Activated T-cell treated with anti-CD3 and anti-CD28 coated beads, Interleukin-2, amount 50 U/mL, for 1 hour (primary cell): ENCODE results near the gene TMC4.

Experiments used
- DNase-seq: peaks from one replicate; pipeline ENCODE4 v3.0.0-alpha.2; 2020

TMC4 gene

DNA sequence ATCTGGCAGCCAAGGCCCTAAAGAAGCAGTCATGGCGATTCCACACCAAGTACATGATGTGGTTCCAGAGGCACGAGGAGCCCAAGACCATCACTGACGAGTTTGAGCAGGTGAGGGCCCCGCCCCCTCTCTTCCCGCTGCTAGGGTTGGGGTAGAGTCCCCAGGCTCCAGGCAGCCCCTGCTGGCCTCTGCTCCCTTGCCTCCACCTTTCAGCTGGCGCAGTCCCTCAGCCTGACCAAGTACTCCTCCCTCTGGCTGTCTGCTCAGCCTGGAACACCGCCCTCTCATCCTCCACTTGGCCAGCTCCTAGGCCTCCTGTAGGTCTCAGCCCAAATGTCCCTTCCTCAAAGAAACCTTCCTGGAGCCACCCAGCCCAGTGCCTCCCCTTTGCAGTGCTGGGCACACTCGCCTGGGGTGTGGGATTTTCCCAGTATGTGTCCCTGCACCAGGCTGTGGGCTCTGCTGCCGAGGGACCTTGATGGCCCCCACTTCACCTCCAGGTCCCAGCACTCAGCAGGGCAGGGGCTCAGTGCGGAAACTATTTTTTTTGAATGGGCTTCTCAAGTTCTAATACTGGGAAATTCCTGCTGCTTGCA is 19.1 kb downstream of the TMC4 start:
- no peak for DNase-seq

DNA sequence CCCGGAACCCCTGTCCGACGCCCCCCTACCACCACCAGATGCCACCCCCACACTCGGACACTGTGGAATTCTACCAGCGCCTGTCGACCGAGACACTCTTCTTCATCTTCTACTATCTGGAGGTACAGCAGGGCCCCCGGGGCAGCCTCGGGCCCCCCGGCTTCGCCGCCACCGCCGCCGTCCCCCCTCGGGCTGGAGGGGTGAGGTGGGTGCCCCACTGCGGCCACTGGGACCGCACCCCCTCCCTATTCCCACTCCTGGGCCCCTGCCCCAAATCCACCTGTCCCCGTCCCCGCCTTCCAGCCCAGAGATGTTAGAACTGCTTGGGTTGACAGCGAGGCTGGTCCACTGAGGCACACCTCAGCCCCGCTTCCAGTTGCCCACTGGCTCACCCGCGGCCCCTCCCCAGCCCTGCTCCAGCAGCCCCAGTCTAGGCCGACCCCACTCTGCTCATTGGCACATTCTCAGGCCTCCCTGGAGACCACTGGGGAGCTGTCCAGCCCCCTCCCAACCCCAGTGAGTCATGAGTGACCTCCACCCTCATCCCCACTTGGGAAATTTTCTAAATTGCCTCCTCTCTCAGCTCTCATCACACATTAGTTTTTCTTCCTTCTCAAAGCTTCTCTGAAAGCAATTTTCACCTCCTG is 20.0 kb downstream of the TMC4 start:
- DNase-seq: no peak

DNA sequence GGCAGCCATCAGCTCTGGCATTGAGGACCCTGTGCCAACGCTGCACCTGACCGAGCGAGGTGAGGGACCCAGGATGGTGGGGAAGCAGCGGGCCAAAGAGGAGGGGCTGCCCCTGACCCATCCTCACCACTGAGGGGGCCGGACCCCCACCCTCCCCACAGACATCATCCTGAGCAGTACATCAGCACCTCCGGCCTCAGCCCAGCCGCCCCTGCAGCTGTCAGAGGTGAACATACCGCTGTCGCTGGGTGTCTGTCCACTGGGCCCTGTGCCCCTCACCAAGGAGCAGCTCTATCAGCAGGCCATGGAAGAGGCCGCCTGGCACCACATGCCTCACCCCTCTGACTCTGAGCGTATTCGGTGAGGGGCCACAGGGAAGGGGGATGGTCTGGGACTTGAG is 20.7 kb downstream of the TMC4 start:
- DNase-seq: no peak

DNA sequence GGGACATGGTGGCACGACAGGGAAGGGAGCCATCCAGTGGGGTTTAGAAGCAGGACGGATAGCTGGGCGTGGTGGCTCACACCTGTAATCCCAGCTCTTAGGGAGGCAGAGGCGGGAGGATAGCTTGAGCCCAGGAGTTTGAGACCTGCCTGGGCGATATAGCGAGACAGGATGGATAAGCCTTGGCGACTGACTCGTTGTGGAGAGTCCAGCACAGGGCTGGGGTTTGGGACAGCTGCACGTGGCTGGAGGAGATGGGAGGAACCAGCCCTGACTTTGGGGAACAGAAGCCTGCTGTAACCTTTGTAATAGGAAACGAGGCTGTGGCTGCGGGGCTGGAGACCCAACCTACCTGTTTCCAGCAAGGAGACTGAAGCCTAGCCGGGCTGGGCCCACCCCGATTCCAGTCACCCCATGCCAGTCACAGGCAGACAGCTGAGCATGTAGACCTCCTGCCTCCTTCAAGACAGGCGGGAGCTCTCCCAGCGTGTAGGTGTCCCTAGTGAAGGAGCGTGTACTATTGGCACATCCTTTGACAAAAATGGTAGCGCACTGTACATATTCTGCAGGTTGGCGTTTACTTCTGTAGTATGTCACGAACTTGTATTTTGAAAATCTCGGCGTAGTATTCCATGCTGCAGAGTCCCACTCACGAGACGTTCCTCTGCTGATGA is 21.5 kb downstream of the TMC4 start:
- no peak for DNase-seq

DNA sequence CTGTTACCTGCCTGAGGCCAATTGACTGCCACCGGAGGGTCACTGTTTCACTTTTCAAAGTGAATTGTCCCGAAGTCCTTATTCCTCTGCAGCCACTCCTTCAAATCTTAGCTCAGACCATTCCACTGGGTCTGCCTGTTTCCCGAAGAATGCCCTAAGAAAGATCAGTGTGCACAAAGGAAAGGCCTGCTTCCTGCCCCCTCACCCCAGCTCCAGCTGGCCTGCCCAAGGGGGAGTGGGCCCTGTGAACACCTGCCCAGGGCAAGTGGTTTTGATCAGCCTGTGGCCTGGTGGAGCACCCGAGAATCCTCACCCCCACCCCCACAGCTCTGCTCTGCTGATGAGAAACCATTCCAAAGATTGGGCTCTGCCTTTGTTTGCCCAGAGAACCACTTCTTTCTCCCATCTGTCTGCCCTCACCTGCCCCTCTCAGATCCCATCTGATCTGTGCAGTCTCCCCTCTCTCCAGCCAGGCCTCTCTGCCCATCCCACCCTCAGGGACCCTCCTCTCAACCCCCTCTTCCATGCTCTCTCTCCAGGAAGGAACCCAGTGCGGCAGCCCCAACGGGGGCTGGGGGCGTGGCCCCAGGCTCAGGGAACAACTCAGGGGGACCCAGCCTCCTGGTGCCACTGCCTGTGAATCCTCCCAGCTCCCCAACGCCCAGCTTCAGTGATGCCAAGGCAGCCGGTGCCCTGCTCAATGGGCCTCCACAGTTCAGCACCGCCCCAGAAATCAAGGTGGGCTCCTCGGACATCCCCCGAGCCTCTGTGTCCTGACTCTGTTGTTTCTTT is 23.7 kb downstream of the TMC4 start:
- no peak for DNase-seq

DNA sequence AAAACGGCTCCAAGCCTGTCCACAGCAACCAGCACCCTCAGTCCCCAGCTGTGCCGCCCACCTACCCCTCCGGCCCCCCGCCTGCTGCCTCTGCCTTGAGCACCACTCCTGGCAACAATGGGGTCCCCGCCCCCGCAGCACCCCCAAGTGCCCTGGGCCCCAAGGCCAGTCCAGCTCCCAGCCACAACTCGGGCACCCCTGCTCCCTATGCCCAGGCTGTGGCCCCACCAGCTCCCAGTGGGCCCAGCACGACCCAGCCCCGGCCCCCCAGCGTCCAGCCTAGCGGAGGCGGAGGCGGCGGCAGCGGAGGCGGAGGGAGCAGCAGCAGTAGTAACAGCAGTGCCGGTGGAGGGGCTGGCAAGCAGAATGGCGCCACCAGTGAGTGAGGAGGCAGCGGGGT is 24.8 kb downstream of the TMC4 start:
- DNase-seq: no peak

DNA sequence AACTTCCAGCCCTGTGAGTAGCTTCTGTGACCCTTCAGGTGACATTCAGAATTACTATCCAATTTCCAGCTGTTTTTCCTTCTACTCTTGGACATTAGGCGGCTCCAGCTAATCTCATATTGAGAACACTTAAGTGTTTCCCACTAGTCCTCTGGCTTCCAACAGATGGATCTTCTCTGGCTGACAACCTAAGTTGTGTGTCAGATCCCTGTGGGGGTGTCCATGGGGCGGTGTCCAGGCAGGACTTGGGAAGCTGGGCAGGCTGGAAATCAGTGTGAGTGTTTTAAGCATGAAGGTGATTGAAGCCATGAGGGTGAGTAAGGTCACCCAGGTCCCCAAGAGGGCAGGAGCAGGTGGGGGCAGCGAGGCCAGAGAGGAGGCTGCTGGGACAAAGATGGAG is 25.3 kb downstream of the TMC4 start:
- DNase-seq: no peak

DNA sequence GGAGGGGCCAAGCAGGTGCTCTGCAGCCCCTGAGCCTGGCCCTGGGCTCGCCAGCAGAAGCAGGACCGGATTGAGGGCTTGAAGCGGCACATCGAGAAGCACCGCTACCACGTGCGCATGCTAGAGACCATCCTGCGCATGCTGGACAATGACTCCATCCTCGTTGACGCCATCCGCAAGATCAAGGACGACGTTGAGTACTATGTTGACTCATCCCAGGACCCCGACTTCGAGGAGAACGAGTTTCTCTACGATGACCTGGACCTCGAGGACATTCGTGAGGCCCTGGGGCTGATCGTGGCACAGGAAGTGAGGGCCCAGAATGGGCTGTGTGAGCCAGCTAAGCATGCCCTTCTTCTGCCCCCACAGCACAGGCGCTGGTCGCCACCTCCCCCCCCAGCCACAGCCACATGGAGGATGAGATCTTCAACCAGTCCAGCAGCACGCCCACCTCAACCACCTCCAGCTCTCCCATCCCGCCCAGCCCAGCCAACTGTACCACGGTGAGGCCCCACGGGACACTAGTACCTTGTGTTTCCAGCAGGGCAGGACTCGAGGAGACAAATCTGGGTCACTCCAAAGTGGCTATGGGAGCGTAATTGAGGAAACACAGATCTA is 27.3 kb downstream of the TMC4 start:
- no peak for DNase-seq

DNA sequence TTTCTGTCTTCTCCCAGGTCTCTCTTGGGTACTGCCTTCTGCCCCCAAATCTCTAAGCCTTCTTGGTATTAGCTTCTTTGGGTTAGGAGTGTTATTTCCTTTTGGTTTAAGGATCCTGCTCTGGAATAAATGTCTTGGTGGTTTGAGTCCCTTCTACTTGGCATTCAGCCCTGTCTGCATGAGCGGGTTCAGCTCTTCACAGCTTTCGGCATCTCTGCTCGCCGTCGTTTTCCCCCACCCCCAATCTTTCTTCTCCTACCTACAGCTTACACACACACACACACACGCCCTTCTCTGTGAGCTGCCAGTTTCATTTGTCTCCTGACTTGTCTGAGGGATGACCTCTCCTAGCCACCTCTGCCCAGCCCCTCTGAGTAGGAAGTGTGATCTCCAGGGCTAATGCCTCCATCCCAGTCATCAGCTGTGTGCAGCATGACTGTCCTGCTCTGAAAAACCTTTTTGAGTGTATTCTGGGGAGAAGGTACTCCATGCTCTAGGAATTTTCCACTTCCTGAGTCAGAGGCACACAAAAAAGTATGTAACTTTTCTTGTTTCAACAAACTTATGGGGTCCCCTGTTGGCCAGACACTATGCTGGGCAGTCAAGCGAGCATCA is 30.7 kb downstream of the TMC4 start:
- DNase-seq: no peak

DNA sequence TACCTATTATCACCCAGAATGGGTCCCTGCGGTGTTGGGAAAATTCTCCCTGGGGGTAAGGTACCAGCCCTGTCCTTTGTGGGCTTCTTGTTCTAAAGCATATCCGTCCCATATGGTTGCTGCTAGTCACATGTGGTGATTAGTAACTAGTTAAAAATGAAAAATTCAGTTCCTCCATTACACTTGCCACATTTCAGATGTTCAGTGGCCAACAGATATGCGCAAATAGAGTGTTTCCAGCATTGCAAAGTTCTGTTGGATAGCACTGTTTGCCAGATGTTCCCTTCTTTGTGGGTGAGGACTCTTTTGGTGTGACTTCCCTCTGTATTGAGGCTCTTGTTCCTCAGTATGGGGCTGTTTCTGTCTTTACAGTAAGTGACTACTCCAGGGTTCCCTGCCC is 31.6 kb downstream of the TMC4 start:
- DNase-seq: no peak

DNA sequence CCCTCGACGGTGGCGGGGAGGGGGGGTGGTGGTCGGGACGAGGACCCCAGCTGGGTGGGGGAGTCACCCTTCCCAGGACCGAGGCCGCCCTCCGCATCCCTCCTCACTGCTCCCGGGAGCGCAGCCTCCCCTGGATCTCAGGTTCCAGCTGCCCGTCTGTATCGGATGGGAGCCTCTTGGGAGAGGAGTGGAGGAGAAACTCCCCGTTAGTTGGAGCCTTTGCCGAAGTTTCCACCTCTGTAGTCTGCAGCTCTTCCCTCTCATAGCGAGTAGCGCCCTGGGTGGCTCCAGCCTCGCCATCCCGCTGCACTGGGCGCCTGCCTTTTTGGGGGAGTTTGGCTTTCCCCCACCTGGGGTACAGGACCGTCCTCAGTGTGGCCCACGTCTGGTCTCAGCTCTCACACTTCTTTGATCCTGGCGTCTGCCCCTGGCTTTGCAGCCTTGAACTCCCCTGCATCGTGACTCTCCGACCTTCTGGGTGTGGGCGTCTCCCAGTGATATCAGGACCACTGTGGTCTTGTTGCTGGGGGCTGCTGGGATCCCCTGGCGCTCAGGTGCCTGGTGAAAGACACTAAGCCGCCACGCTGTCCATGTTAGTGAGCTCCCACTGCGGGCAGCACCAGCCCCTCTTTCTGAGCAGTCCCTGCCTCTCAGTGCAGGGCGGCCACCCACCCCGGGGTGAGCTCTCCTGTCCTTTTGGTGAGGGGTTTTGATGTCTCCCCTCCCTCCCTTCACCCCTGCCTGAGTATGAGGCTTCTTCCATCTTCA is 34.3 kb downstream of the TMC4 start:
- no peak for DNase-seq

DNA sequence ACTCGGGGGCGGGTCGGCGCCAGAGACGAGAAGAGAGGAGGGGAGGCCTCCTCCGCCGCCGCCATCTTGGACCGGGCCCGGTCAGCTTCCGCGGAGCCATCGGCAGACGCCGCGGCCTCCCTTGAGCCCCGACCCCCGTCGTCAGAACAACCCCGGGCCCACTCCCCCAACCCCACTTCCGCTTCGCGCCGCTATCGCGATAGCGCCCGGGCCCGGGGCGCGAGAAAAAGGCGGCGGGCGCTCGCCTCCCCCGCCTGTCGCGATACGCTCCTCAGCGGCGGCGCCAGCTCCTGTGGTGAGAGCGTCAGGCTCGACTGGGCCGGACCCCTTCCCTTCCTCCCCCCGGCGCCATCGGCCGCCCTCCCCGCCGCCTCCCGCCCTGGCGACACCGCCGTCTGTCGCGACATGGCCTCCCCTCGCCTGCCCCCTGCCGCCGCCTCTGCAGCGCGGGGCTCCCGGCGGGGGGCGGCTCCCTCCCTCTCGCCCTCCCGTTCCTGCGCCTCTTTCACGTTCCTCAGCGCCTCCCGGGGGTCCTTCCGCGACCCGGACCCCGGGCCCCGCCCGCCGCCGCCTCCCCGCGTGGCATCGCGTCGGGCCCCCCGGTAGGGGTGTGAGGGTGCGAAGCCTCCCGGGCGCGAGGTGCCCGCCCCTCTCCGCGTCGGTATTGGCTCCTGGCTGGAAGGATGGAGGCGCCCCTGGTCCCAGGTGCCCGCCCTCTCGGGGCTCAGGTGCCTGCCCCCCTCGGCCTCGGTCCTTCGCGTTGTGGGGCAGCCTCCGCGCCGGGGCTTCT is 35.1 kb downstream of the TMC4 start, which contains the start of gene CNOT3:
Gene CNOT3, plus strand, starts transcription at position 64 of the 790 bp plus-strand sequence. CDS start 5,217 bp downstream, outside the sequence.
- DNase-seq: peak; percentile 52

DNA sequence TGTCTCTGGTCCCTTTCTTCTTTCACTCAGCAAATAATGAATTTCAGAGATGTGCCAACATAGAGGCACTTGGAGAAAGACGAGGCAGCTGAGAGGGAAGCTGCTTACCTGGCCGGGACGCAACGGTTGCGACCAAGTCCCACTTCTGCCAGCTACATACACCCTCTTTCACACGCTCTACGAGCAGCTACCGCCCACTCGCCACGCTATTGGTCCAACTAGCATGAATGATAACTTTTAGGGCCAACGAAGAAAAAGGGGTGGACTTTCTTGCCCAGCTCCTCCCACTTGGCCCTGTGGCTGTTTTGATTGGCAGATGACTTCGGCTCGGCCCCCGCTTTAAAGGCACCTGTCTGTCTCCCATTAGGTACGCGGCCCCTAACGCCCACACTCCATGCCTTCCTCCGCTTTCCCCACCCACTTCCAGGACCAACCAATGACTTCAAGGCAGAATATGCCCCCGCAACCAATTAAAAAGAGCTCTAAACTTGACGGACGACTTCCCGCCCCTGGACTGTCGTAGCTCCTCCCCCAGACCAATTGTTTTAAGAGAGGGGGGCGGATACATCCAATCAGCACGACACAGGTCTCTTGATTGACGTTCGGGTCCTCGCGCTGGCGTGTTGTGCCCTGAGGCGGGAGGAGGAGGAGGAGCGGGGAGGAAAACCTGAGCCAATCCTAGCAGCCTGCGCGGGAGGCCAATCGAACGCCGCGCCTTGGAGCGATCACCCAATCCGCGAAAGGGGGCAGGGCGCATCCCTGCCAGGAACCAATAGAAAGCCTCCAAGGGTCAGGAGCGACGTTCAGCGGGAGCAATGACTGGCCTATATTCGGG is 35.9 kb downstream of the TMC4 start:
- DNase-seq: peak; percentile 97

DNA sequence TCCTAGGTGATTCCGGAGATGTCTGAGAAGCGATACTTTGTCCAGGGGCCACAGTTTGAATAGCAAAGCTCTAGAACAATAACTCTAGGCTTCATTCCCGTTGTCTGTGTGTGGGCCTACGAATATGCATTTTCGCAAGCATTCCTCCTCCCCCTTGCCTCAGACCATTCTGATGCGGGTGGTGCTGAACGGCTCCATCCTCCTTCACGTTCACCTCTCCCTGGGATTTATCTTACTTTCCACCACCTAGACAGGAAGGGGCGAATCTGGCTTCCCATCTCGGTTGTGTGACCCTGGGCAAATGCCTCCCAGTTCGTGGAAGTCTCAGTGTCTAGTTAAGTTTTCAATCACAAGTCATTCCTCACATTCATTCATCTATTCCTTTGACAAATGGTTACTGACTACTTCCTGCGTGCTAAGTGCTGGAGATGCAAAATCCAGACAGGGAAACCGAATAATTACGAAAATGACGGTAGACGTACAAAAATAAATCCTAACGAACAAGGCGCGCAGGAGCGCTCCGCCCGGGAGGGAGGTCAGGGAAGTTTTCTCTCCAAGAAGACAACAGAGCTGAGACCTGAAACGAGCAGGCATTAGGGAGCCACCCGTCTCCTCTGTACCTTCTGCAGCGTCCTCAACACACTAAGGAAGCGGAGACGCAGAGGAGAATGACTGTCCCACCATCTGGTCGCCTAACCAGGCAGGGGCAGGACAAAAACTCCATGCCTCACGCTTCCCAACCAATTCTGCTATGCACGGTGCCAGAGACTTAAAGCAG is 36.7 kb downstream of the TMC4 start:
- DNase-seq: no peak

DNA sequence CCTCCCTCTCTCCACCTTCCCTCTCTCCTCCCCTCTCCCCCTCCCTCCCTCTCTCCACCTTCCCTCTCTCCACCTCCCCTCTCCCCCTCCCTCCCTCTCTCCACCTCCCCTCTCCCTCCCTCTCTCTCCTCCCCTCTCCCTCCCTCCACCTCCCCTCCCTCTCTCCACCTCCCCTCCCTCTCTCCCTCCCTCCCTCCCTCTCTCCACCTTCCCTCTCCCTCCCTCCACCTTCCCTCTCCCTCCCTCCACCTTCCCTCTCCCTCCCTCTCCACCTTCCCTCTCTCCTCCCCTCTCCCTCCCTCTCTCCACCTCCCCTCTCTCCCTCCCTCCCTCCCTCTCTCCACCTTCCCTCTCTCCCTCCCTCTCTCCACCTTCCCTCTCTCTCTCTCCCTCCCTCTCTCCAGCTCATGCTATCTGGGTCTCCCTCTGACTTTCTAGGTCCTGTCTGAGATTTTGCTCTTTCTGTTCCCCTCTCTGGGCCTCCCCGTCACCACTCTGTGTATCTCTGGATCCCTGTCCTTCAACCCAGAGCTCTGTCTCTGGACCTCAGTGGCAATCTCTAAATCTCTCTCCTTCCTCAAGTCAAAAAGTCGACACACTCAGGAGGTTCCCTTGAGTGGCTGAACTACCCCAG is 38.9 kb downstream of the TMC4 start:
- no peak for DNase-seq

DNA sequence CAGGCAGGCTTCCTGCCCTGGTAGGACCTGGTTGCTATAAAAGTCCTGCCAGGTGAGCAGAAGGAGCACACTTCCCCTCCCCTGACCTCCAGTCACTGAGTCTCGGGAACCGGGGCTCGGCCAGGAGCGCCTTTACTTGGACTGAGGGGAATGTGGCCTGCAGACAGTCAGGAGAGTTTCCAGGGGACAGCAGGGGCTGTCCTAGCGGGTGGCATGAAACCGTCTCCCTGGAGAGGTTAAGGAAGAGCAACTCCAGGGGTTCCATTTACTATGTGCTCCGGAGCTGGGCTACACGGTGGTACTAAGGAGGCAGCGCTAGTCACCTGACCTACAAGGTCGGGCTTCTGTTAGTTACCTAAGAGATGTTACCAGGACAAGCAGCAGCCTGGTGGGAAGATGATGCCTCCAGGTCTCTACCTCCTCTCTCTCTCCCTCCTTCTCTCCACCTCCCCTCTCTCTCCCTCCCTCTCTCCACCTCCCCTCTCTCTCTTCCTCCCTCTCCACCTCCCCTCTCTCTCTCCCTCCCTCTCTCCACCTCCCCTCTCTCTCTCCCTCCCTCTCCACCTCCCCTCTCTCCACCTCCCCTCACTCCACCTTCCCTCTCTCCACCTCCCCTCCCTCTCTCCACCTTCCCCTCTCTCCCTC is 39.5 kb downstream of the TMC4 start:
- no peak for DNase-seq

DNA sequence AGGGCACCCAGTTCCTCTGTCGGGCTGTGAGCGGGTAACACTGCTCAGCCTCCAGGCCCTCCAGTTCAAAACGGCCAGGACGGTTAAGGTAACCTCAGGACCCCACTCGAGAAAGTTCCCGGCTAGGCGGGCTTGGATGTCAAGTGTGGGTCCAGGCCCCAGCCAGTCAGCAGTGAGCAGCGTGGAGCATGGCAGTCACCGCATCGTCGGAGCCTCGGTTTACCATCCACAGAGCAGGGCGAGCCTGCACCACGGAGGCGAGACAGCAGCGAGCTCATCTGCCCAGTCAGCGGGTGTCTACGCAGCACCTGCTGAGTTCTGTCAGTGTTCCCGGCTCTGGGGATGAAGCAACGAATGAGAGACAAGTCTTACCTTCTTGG is 43.4 kb downstream of the TMC4 start:
- DNase-seq: no peak
